Measurements from ENCODE around the gene MED26. TPM values are rescaled to one million over a fixed set of nuclear protein-coding genes. Genes with fewer than 3 reads are reported as not detected.

Gene MED26
- total and polyA plus RNA-seq, 9 of the 15 experiments (the other 6 are each of a cell fraction or from before 2014, with no cell fraction given) = 0.71 to 15.1 (median 6.2) TPM

DNA sequence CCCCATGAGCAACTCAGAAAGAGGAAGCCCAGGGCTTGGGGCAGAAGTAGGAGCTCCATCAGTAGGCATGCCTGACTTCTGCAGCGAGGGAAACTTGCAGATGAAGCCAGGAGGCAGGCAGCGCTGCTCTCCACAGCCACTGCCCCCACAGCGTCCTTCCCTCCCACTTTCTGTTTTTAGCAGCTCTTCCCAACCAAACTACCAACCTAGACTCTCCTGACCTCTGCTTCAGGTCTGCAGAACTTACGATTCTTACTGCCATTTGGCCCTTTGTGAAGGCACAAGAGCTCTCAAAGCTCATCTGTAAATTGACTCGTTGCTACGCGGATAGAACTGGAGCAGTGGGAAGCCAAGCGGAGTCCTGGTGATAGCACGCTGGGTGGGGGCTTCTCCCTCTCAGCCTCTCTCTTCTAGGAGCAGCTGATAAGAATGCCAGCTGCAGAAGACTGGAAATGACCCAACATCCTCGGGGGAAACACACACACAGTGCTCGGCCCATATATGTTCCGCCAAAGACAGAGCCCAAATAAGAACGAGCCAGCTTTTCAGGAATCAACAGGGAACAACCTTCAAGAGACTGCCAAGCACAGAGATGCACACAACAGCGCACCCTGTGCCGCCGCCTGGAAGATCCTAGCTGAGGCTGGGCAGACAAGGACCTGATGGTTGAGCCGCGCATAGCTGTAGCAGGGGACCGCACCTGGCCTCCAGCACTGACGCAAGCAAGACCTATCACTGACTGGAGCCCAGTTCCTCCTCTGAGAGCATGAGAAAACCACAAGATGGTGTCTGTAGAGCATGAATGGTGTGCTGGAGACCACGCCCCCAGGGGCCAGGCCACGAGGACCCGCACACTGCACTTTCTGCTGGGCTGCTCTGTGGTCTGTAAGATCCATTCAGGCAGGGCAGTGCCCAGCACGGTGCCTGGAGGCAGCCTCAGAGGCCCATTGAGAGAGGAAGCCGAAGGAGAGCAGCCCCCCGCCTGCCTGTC is 39.9 kb downstream of the MED26 start (continued):
- TF ChIP-seq, protein P1, sequence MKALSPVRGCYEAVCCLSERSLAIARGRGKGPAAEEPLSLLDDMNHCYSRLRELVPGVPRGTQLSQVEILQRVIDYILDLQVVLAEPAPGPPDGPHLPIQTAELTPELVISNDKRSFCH (CRISPR knock-in tag; IDR thresholded peaks at IDR 0.05) = no peak
- TF ChIP-seq, protein P1 (tag; IDR thresholded peaks at IDR 0.05) = no peak
- TF ChIP-seq RCOR1 (IDR thresholded peaks at IDR 0.05; ENCODE audit: borderline replicate concordance in 1 of 2, low read depth in 2 of 2, low read length in 2 of 2) (peak; percentile 19 to 49; a peak in 2 of 4 replicates), PHF20 (IDR thresholded peaks at IDR 0.05; ENCODE audit: partially characterized antibody) (no peak), BMI1 (IDR thresholded peaks at IDR 0.05; ENCODE audit: low read length) (no peak), ATF7 (IDR thresholded peaks at IDR 0.05) (0 out of 2 replicates have a peak, but pooled peaks have one; percentile 29), L3MBTL2 (IDR thresholded peaks at IDR 0.05) (peak; percentile 61), NFRKB (IDR thresholded peaks at IDR 0.05; ENCODE audit: low read depth) (no peak), RBM34 (IDR thresholded peaks at IDR 0.05; ENCODE audit: borderline replicate concordance, insufficient read depth, low read length) (no peak), TBP (optimal IDR thresholded peaks at IDR 0.05; ENCODE audit: low read depth, low read length) (peak; percentile 13), NRF1 (conservative IDR thresholded peaks at IDR 0.05 in 1 of 2, IDR thresholded peaks at IDR 0.05 in 1 of 2) (peak; percentile 47 to 59; a peak in 2 of 4 replicates), ZNF3 (CRISPR knock-in tag; IDR thresholded peaks at IDR 0.05) (no peak), POLR2G (IDR thresholded peaks at IDR 0.05; ENCODE audit: low read depth, low read length) (no peak), GTF2F1 (IDR thresholded peaks at IDR 0.05; ENCODE audit: low read depth, low read length) (no peak), CREB1 (IDR thresholded peaks at IDR 0.05) (no peak; the same call in 1 of the 2 replicates), CREB1 (CRISPR knock-in tag; IDR thresholded peaks at IDR 0.05) (peak; percentile 7; the same call in 1 of the 2 replicates), HDAC6 (IDR thresholded peaks at IDR 0.05; ENCODE audit: low read depth, low read length) (no peak), SREBF1 (IDR thresholded peaks at IDR 0.05; ENCODE audit: borderline replicate concordance, low read depth, low read length) (no peak), HMG20B (CRISPR knock-in tag; IDR thresholded peaks at IDR 0.05) (no peak), NR1H2 (CRISPR knock-in tag; IDR thresholded peaks at IDR 0.05) (0 out of 2 replicates have a peak, but pooled peaks have one; percentile 44), NONO (IDR thresholded peaks at IDR 0.05; ENCODE audit: low read depth in 2 of 2, low read length in 1 of 2) (no peak), CEBPB (tag; IDR thresholded peaks at IDR 0.05) (peak; percentile 52; the same call in 1 of the 2 replicates)
- TF ChIP-seq, protein P2, sequence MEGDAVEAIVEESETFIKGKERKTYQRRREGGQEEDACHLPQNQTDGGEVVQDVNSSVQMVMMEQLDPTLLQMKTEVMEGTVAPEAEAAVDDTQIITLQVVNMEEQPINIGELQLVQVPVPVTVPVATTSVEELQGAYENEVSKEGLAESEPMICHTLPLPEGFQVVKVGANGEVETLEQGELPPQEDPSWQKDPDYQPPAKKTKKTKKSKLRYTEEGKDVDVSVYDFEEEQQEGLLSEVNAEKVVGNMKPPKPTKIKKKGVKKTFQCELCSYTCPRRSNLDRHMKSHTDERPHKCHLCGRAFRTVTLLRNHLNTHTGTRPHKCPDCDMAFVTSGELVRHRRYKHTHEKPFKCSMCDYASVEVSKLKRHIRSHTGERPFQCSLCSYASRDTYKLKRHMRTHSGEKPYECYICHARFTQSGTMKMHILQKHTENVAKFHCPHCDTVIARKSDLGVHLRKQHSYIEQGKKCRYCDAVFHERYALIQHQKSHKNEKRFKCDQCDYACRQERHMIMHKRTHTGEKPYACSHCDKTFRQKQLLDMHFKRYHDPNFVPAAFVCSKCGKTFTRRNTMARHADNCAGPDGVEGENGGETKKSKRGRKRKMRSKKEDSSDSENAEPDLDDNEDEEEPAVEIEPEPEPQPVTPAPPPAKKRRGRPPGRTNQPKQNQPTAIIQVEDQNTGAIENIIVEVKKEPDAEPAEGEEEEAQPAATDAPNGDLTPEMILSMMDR (IDR thresholded peaks at IDR 0.05 in 2 of 3, conservative IDR thresholded peaks at IDR 0.05 in 1 of 3; ENCODE audit: insufficient read depth in 2 of 3, low read depth in 1 of 3, low read length in 3 of 3) = peak in 2 of 3 experiments; percentile 25 to 37; a peak in 3 of 6 replicates
- TF ChIP-seq, protein P3, sequence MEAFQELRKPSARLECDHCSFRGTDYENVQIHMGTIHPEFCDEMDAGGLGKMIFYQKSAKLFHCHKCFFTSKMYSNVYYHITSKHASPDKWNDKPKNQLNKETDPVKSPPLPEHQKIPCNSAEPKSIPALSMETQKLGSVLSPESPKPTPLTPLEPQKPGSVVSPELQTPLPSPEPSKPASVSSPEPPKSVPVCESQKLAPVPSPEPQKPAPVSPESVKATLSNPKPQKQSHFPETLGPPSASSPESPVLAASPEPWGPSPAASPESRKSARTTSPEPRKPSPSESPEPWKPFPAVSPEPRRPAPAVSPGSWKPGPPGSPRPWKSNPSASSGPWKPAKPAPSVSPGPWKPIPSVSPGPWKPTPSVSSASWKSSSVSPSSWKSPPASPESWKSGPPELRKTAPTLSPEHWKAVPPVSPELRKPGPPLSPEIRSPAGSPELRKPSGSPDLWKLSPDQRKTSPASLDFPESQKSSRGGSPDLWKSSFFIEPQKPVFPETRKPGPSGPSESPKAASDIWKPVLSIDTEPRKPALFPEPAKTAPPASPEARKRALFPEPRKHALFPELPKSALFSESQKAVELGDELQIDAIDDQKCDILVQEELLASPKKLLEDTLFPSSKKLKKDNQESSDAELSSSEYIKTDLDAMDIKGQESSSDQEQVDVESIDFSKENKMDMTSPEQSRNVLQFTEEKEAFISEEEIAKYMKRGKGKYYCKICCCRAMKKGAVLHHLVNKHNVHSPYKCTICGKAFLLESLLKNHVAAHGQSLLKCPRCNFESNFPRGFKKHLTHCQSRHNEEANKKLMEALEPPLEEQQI (IDR thresholded peaks at IDR 0.05) = no peak

All from K562 (cell line).